ENCODE measurements around the gene GGN. TPM values are rescaled to one million over a fixed set of nuclear protein-coding genes. Genes with fewer than 3 reads are reported as not detected.

The GGN gene
- total RNA-seq, 1 experiment from 2014 or later: 1.4 TPM

DNA sequence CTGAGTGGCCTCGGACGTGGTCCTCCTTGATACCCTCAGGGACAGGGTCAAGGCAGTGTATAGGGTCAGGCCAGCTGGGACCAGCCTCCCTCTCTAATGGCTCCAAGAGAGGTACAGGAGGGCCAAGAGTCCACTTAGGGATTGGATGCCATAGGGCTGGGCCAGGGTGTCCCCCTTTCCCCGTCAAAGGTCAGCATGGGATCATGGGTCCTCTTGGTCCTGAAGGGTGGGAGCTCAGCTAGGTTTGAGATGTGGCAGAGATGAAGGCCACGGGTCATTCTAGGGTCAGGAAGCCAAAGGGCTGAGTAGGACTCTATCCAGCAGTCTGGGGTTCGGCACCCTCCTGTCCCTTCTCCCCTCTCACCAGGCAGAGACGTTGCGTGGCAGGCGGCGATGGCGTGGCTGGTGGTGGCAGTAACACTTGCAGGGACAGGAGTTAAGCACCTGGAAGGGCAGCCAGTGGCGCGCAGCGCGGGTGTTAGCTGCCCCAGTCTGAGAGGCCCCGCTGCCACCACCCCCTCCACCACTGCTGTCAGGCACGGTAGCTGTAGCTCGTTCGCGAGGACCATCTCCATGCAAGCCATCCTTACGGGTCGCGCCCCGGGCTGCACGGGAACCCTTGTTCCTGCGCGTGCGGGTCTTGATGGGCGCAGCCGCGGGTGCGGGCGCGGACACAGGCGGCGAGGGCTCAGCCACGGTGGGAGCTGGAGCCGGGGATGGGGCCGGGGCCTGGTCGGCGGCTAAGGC lies 2.6 kb downstream of the GGN start:
- DNase-seq (ENCODE audit: unreplicated experiment): no peak
- no peak overlapping the region for H3K4me3 Mint-ChIP-seq (ENCODE audit: unreplicated experiment)
- no TSS peak for BruUV-seq (replicated peaks)
- no peaks in the 10 kb centered on the region for H3K27me3 Mint-ChIP-seq (ENCODE audit: insufficient read depth, unreplicated experiment)
- TF ChIP-seq, protein P1, sequence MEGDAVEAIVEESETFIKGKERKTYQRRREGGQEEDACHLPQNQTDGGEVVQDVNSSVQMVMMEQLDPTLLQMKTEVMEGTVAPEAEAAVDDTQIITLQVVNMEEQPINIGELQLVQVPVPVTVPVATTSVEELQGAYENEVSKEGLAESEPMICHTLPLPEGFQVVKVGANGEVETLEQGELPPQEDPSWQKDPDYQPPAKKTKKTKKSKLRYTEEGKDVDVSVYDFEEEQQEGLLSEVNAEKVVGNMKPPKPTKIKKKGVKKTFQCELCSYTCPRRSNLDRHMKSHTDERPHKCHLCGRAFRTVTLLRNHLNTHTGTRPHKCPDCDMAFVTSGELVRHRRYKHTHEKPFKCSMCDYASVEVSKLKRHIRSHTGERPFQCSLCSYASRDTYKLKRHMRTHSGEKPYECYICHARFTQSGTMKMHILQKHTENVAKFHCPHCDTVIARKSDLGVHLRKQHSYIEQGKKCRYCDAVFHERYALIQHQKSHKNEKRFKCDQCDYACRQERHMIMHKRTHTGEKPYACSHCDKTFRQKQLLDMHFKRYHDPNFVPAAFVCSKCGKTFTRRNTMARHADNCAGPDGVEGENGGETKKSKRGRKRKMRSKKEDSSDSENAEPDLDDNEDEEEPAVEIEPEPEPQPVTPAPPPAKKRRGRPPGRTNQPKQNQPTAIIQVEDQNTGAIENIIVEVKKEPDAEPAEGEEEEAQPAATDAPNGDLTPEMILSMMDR (IDR thresholded peaks at IDR 0.05; ENCODE audit: unreplicated experiment): no peak
- H3K27ac Mint-ChIP-seq (ENCODE audit: low read depth, unreplicated experiment): no peak overlapping the region
- H3K4me1 Mint-ChIP-seq (ENCODE audit: insufficient read depth, unreplicated experiment): peaks cover 16% of the 10 kb centered on the region
- intact Hi-C loops (cut with micrococcal nuclease): no loop called here
- no peaks in the 10 kb centered on the region for H3K9me3 Mint-ChIP-seq (ENCODE audit: unreplicated experiment)
- peaks cover 40% of the 10 kb centered on the region for H3K36me3 Mint-ChIP-seq (ENCODE audit: insufficient read depth, unreplicated experiment)
- ChIA-PET POLR2A (interaction anchor here (1.7 kb wide), 1 partner anchor 9 kb away, joined by 5 read pairs; no protein-coding TSS in a partner anchor), CTCF (interaction anchor here (0.5 to 1.5 kb wide), 4 partner anchors 18 to 155 kb away, joined by 3 to 6 read pairs (median 4); partner anchors contain the start of gene FAM98C)

DNA sequence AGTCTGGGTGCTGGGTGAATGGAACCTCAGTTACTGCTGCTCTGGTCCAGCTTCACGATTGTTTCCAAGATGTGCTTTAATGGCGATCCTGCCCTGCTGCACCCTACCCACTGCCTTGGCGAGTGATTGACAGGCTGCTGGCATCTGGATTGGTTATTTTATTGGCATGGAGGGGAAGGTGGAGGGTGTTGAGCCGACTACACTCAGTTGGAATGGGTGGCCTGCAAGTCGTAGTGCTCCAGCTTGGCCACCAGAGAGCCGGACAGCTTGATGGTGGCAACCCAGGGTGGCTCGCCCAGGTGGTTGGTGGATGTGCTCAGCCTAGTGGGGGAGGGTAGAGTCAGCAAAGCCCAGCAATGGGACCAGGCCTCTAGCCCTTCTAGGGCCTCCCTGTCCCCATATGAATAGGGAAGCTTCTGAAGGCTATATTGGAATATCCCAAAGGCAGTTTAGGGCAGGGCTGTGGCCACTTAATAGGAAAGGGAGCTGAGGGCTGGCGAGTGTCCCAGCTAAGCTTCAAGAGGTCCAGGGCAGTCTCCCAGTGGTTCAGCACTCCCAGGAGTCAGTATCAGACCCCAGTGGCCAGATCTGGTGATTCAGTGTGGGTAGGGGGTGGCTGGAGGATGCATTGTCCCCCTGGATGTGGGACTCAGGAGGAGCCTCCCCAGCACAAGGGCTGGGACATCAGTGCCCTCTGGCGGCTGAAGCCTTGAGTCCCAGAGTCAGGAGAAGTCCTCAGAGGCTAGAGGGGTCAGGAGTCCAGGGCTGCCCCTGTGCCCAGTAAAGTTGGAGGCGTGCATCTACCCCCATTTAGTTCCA lies 3.4 kb downstream of the GGN start:
- Mint-ChIP-seq H3K27ac (ENCODE audit: low read depth, unreplicated experiment) (no peak overlapping the region), H3K9me3 (ENCODE audit: unreplicated experiment) (no peaks in the 10 kb centered on the region), H3K36me3 (ENCODE audit: insufficient read depth, unreplicated experiment) (peaks cover 48% of the 10 kb centered on the region), H3K4me3 (ENCODE audit: unreplicated experiment) (no peak overlapping the region), H3K27me3 (ENCODE audit: insufficient read depth, unreplicated experiment) (no peaks in the 10 kb centered on the region), H3K4me1 (ENCODE audit: insufficient read depth, unreplicated experiment) (peaks cover 8% of the 10 kb centered on the region)
- no peak for DNase-seq (ENCODE audit: unreplicated experiment)
- intact Hi-C loops (cut with micrococcal nuclease): no loop called here
- POLR2A ChIA-PET: interaction anchor here (1.0 to 1.7 kb wide), 2 partner anchors 9 to 10 kb away, joined by 5 to 6 read pairs; partner anchors contain the start of gene PSMD8
- no TSS peak for BruUV-seq (replicated peaks)
- CTCF ChIA-PET: interaction anchor here (0.5 to 1.5 kb wide), 5 partner anchors 8 to 250 kb away, joined by 3 to 6 read pairs (median 3); partner anchors contain the start of gene FAM98C
- TF ChIP-seq, protein P1 (IDR thresholded peaks at IDR 0.05; ENCODE audit: unreplicated experiment): peak; percentile 9

DNA sequence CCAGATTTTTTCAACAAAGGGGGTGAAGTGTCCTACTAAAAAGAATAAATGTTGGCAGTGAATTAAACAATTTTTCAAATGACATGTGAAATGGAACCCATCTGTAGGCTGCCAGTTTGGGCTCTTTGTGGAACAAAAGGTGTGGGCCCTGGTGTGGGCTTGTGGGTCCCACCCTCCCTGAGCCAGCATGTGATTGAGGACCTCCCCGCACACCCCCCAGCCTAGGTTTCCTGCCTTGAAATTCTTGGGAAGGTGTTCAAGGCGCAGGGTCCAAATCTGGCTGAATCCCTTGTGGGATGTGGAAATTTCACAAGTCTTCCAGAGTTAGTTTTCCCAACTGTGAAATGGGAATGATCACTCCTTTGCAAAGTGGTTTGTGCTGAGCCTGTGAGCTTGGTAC lies 4.1 kb downstream of the GGN start:
- ChIA-PET CTCF (interaction anchor here (1.2 to 1.5 kb wide), 2 partner anchors 19 to 144 kb away, joined by 4 to 6 read pairs; partner anchors contain the start of gene FAM98C), POLR2A (interaction anchor here (1.0 kb wide), 1 partner anchor 9 kb away, joined by 6 read pairs; the partner anchor contains the start of gene PSMD8)
- intact Hi-C loops (cut with micrococcal nuclease): no loop called here
- no TSS peak for BruUV-seq (replicated peaks)
- DNase-seq (ENCODE audit: unreplicated experiment): no peak
- no peaks in the 10 kb centered on the region for H3K9me3 Mint-ChIP-seq (ENCODE audit: unreplicated experiment)
- TF ChIP-seq, protein P1 (IDR thresholded peaks at IDR 0.05; ENCODE audit: unreplicated experiment): no peak
- peaks cover 6% of the 10 kb centered on the region for H3K4me1 Mint-ChIP-seq (ENCODE audit: insufficient read depth, unreplicated experiment)
- no peak overlapping the region for H3K27ac Mint-ChIP-seq (ENCODE audit: low read depth, unreplicated experiment)
- no peaks in the 10 kb centered on the region for H3K27me3 Mint-ChIP-seq (ENCODE audit: insufficient read depth, unreplicated experiment)
- no peak overlapping the region for H3K4me3 Mint-ChIP-seq (ENCODE audit: unreplicated experiment)
- H3K36me3 Mint-ChIP-seq (ENCODE audit: insufficient read depth, unreplicated experiment): peaks cover 55% of the 10 kb centered on the region

DNA sequence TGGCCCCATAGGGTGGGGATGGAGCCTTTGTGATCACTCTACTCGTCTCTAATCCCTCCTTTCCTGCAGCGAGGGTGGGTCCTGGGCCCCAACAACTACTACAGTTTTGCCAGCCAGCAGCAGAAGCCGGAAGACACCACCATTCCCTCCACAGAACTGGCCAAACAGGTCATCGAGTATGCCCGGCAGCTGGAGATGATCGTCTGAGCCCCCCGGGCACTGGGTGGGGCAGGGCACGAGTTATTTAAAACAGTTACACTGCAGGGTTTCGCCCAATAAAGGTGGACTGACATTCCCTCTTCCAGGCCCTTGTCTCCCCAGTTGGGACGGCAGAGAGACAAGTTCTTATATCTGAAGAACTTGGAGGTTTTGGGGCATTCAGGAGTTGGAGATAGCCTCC lies 4.7 kb downstream of the GGN start:
- Mint-ChIP-seq H3K36me3 (ENCODE audit: insufficient read depth, unreplicated experiment) (peaks cover 58% of the 10 kb centered on the region), H3K4me1 (ENCODE audit: insufficient read depth, unreplicated experiment) (peaks cover 6% of the 10 kb centered on the region), H3K27me3 (ENCODE audit: insufficient read depth, unreplicated experiment) (no peaks in the 10 kb centered on the region), H3K9me3 (ENCODE audit: unreplicated experiment) (no peaks in the 10 kb centered on the region), H3K27ac (ENCODE audit: low read depth, unreplicated experiment) (no peak overlapping the region), H3K4me3 (ENCODE audit: unreplicated experiment) (no peak overlapping the region)
- DNase-seq (ENCODE audit: unreplicated experiment): no peak
- TF ChIP-seq, protein P1 (IDR thresholded peaks at IDR 0.05; ENCODE audit: unreplicated experiment): no peak
- ChIA-PET CTCF (interaction anchor here (0.6 kb wide), 1 partner anchor 267 kb away, joined by 4 read pairs; no protein-coding TSS in a partner anchor), POLR2A (no interaction called here)
- intact Hi-C loops (cut with micrococcal nuclease): no loop called here
- no TSS peak for BruUV-seq (replicated peaks)
